Endothelial cell of umbilical vein (primary cell): Measurements from ENCODE around the gene GARS1. TPM values are rescaled to one million over a fixed set of nuclear protein-coding genes. Genes with fewer than 3 reads are reported as not detected.

Experiments used
- BruUV-seq: library from RNA; stranded (reverse); fragments of 400-500 nt; replicated peaks from 2 replicates; lab custom pipeline; 2021; lab: Mats Ljungman, UMichigan
- CTCF ChIA-PET: fragments of 300-600, 350-600 bp; sonication (Branson Sonifier 250); formaldehyde crosslinking; loops from one replicate; lab custom pipeline; 2021; ENCODE audit warnings: antibody characterized with exemption, inconsistent platforms; lab: Charles Lee
- POLR2A ChIA-PET: fragments of 300-600, 350-600 bp; sonication (Branson Sonifier 250); formaldehyde crosslinking; loops from one replicate; lab custom pipeline; 2021; ENCODE audit warnings: antibody characterized with exemption, inconsistent platforms; lab: Charles Lee
- DNase-seq: peaks from one replicate; pipeline ENCODE4 v3.0.0-alpha.2; 2011; ENCODE audit warnings: low read depth, low spot score
- FAIRE-seq: peaks from 2 replicates; lab custom pipeline; 2011; peaks lifted over from hg19 to GRCh38; lab: Jason Lieb, UNC
- H2AFZ ChIP-seq: 2 replicates; pipeline ENCODE4 v1.6.0; 2012; ENCODE audit warnings: low read depth, low read length, control low read depth, inconsistent platforms
- H3K27ac ChIP-seq: 2 replicates; pipeline ENCODE4 v1.5.1; 2011; ENCODE audit warnings: low read depth, mild to moderate bottlenecking, control low read depth, low read length, moderate library complexity; ENCODE audit not compliant: insufficient read depth
- H3K27me3 ChIP-seq, 2 experiments: 2 replicates each; pipeline versions ENCODE4 v1.6.0 to v1.6.1; 2011; ENCODE audit warnings: low read length in 2 of 2, mixed read lengths in 1 of 2; ENCODE audit not compliant: control insufficient read depth in 2 of 2, insufficient read depth in 2 of 2
- H3K36me3 ChIP-seq, 2 experiments: 2 replicates in 1 of 2; 3 replicates in 1 of 2; pipeline ENCODE4 v1.5.1; 2011; ENCODE audit warnings: low read length in 2 of 2, mild to moderate bottlenecking in 1 of 2, moderate library complexity in 1 of 2; ENCODE audit not compliant: control insufficient read depth in 2 of 2, insufficient read depth in 2 of 2; ENCODE audit errors: extremely low read depth in 1 of 2
- H3K4me1 ChIP-seq: 3 replicates; pipeline ENCODE4 v1.5.1; 2011; ENCODE audit warnings: mild to moderate bottlenecking, low read length; ENCODE audit not compliant: control insufficient read depth, insufficient read depth; ENCODE audit errors: extremely low read depth
- H3K4me2 ChIP-seq: 2 replicates; pipeline ENCODE4 v1.6.1; 2011; ENCODE audit warnings: low read length, control low read depth, mixed read lengths; ENCODE audit not compliant: insufficient read depth
- H3K4me3 ChIP-seq, 3 experiments: fragments of 200-600 bp in 1 of 3; sonication (generic), shearing (Covaris generic) in 1 of 3; replicated peaks in 1 of 3; 2 replicates each; pipeline ENCODE4 v1.5.1; 2011 to 2016; ENCODE audit warnings: control low read depth in 3 of 3, low read length in 3 of 3, mild to moderate bottlenecking in 2 of 3, inconsistent platforms in 1 of 3, low read depth in 1 of 3, moderate library complexity in 1 of 3; ENCODE audit not compliant: insufficient read depth in 1 of 3
- H3K79me2 ChIP-seq: 2 replicates; pipeline ENCODE4 v1.6.0; 2012; ENCODE audit warnings: low read length, inconsistent platforms; ENCODE audit not compliant: control insufficient read depth, insufficient read depth
- H3K9ac ChIP-seq: replicated peaks from 2 replicates; pipeline ENCODE3; 2011; ENCODE audit warnings: low read length, control low read depth; ENCODE audit not compliant: insufficient read depth; ENCODE audit errors: extremely low read depth
- H3K9me1 ChIP-seq: replicated peaks from 3 replicates; pipeline ENCODE4 v1.6.0; 2011; ENCODE audit warnings: mild to moderate bottlenecking, low read length; ENCODE audit not compliant: control insufficient read depth, insufficient read depth; ENCODE audit errors: extremely low read depth
- H3K9me3 ChIP-seq: replicated peaks from 2 replicates; pipeline ENCODE4 v1.5.1; 2012; ENCODE audit warnings: low read length, inconsistent platforms; ENCODE audit not compliant: control insufficient read depth, insufficient read depth
- H4K20me1 ChIP-seq: replicated peaks from 2 replicates; pipeline ENCODE3; 2011; ENCODE audit warnings: mild to moderate bottlenecking, low read length; ENCODE audit not compliant: control insufficient read depth, insufficient read depth; ENCODE audit errors: extremely low read depth
- EZH2 ChIP-seq: IDR thresholded peaks from 2 replicates; pipeline ENCODE4 v1.6.1; 2012; ENCODE audit warnings: borderline replicate concordance, low read depth, mild to moderate bottlenecking, moderate library complexity, low read length, inconsistent platforms; ENCODE audit not compliant: severe bottlenecking
- FOS ChIP-seq: IDR thresholded peaks from 2 replicates; pipeline ENCODE4 v1.6.1; 2011; ENCODE audit warnings: mild to moderate bottlenecking, low read length, moderate library complexity, borderline replicate concordance; ENCODE audit not compliant: insufficient read depth
- JUN ChIP-seq: IDR thresholded peaks from 2 replicates; pipeline ENCODE4 v1.6.1; 2011; ENCODE audit warnings: borderline replicate concordance, low read depth; ENCODE audit not compliant: insufficient read length, insufficient read depth
- MYC ChIP-seq: IDR thresholded peaks from one replicate; pipeline ENCODE4 v1.6.1; 2011; ENCODE audit warnings: mild to moderate bottlenecking, low read depth, low read length
- dilution Hi-C: fragments of 300-500 bp; cut with MboI; formaldehyde crosslinking; loops from one replicate; pipeline ENCODE4 v1.15.0; 2019; ENCODE audit warnings: low sequenced_read_pairs; ENCODE audit not compliant: extremely low pct_ligation_motif_present
- intact Hi-C: fragments of 100-400 bp; cut with micrococcal nuclease; formaldehyde crosslinking; loops from one replicate; pipeline ENCODE4 v1.10.0; 2022
- polyA plus RNA-seq, 4 experiments: library from polyadenylated mRNA; depleted of rRNA in 3 of 4; stranded (reverse) in 3 of 4; unstranded in 1 of 4; fragments of >200 nt; gene quantifications; 2 replicates each; pipeline versions ENCODE4 v1.2.1 to v1.2.3, GENCODE V29; 2011 to 2012; ENCODE audit warnings: missing spikeins in 1 of 4
- total RNA-seq: library from RNA; stranded (reverse); gene quantifications from 2 replicates; pipeline ENCODE4 v1.2.3, GENCODE V29; 2021
- TF ChIP-seq, protein P1 (sequence below): IDR thresholded peaks from 2 replicates; pipeline ENCODE4 v1.6.1; 2011; ENCODE audit not compliant: insufficient read depth, insufficient read length

GARS1 gene
- total and polyA plus RNA-seq, 2 donors (not counting 3 experiments of a cell fraction or from before 2014, with no cell fraction given), result 194 to 295 TPM

DNA sequence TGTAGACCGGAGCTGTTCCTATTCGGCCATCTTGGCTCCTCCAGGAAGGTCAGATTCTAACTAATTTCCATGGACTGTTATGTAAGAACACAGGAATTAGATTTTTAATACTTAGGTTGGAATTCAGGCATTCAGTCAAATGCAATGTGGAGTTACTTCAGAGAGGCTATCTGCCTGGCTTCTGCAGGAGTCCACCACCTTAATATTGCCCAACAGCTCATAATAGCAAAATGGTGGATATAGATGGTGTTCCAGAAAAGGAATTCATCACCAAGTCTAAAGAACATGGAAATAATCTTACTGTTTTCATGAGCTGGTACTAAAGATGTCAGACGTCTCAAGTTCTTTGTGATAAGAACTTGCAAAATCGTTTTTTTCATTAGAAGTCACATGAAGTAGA lies 48.1 kb downstream of the GARS1 start:
- no TSS peak for BruUV-seq
- Histone ChIP-seq H3K27me3 (no peaks in the 10 kb centered on the region), H3K4me1 (no peaks in the 10 kb centered on the region), H3K36me3 (peaks cover 0 to 2% of the 10 kb centered on the region in 2 experiments), H3K9me1 (no peaks in the 10 kb centered on the region), H3K27ac (no peak overlapping the region), H3K4me2 (no peak overlapping the region), H3K79me2 (no peaks in the 10 kb centered on the region), H3K9me3 (no peaks in the 10 kb centered on the region), H3K9ac (no peak overlapping the region), H2AFZ (no peak overlapping the region), H3K4me3 (no peak overlapping the region), H4K20me1 (no peaks in the 10 kb centered on the region)
- dilution Hi-C loops, result no loop called here
- DNase-seq, result no peak
- ChIA-PET CTCF (interaction anchor here (1.0 kb wide), 1 partner anchor 37 kb away, joined by 3 read pairs; no protein-coding TSS in a partner anchor), POLR2A (no interaction called here)
- intact Hi-C loops, result no loop called here
- FAIRE-seq, result no peak
- TF ChIP-seq EZH2 (no peak), JUN (no peak)
- TF ChIP-seq, protein P1, sequence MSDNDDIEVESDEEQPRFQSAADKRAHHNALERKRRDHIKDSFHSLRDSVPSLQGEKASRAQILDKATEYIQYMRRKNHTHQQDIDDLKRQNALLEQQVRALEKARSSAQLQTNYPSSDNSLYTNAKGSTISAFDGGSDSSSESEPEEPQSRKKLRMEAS, result no peak

DNA sequence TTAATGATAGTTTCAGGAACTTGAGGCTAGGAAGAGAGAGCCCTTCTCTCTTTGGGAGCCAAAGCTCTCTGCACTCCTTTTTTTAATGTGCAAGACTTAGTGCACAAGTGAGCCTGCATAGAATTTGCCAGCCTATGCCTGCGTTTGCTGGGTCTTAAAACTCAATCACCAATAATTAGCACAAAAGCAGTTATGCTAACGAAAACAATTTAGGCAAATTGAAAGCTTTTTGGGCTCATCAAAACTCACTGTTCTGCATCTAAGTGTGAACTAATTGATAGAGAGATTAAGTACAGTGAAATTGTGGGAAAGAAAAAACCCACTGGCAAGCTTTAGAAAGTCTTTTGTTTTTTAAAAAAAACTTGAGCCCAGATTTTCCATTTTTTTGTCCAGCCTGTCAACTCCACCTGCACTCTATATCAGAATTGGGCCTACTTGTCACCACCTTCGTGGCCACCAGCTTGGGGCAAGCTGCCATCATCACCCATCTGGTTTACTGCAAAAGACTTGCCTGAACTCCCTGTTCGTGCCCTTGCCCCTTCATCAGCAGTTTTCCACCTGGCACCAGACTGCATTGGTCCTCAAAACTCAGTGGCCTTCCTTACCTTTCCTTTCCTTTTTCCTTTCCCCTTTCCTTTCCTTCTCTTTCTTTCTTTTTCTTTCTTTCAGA lies 49.7 kb downstream of the GARS1 start:
- intact Hi-C loops (no loop called here), dilution Hi-C loops (no loop called here)
- H3K9me1 ChIP-seq, result no peaks in the 10 kb centered on the region
- BruUV-seq, result no TSS peak
- no peaks in the 10 kb centered on the region for H3K4me1 ChIP-seq
- TF ChIP-seq MYC (no peak), EZH2 (no peak), FOS (no peak)
- H2AFZ ChIP-seq, result no peak overlapping the region
- no peaks in the 10 kb centered on the region for H3K27me3 ChIP-seq
- H3K9me3 ChIP-seq, result no peaks in the 10 kb centered on the region
- FAIRE-seq (no peak), DNase-seq (no peak)
- H3K4me2 ChIP-seq, result no peak overlapping the region
- CTCF ChIA-PET, result interaction anchor here (1.5 kb wide), 1 partner anchor 15 kb away, joined by 3 read pairs; no protein-coding TSS in a partner anchor
- no peak overlapping the region for H3K4me3 ChIP-seq
- no peak overlapping the region for H3K9ac ChIP-seq
- H3K79me2 ChIP-seq, result no peaks in the 10 kb centered on the region
- H4K20me1 ChIP-seq, result no peaks in the 10 kb centered on the region
- no peak overlapping the region for H3K27ac ChIP-seq
- peaks cover 0 to 2% of the 10 kb centered on the region in 2 experiments for H3K36me3 ChIP-seq
- POLR2A ChIA-PET, result no interaction called here
